SK-N-MC (cell line): Measurements from ENCODE around the gene ZNF319.

Experiments used
- DNase-seq: peaks from one replicate; pipeline ENCODE4 v3.0.0-alpha.2; 2011; ENCODE audit warnings: low read depth, low spot score
- H3K27ac ChIP-seq: fragments of 200-600 bp; sonication (generic); 2 replicates; pipeline ENCODE4 v1.5.1; 2016; ENCODE audit warnings: mixed run types
- H3K36me3 ChIP-seq: fragments of 200-600 bp; sonication (generic); 2 replicates; pipeline ENCODE4 v1.6.1; 2017; ENCODE audit warnings: antibody characterized with exemption, low read length, mixed read lengths; ENCODE audit not compliant: insufficient read depth
- H3K4me3 ChIP-seq: fragments of 200-600 bp; sonication (generic); 2 replicates; pipeline ENCODE4 v1.5.1; 2016
- H3K9ac ChIP-seq: fragments of 200-600 bp; sonication (generic); 2 replicates; pipeline ENCODE4 v1.8.0; 2017; ENCODE audit warnings: mixed run types, mixed read lengths; ENCODE audit not compliant: insufficient read length
- H3K9me3 ChIP-seq: fragments of 200-600 bp; sonication (generic); 2 replicates; pipeline ENCODE4 v1.6.1; 2017; ENCODE audit warnings: low read depth, mild to moderate bottlenecking, antibody characterized with exemption, low read length, moderate library complexity, mixed read lengths
- EZH2 ChIP-seq: fragments of 200-600 bp; sonication (generic); IDR thresholded peaks from one replicate; pipeline ENCODE4 v1.6.1; 2017; ENCODE audit warnings: antibody characterized with exemption
- FOXP2 ChIP-seq: optimal IDR thresholded peaks from 2 replicates; pipeline ENCODE3; 2011; ENCODE audit warnings: mild to moderate bottlenecking, moderate library complexity; ENCODE audit not compliant: insufficient read depth; ENCODE audit errors: extremely low read length, control extremely low read depth
- POLR2AphosphoS5 ChIP-seq: IDR thresholded peaks from 2 replicates; pipeline ENCODE4 v1.6.1; 2012; ENCODE audit warnings: mild to moderate bottlenecking, low read depth, low read length, borderline replicate concordance

ZNF319 gene

DNA sequence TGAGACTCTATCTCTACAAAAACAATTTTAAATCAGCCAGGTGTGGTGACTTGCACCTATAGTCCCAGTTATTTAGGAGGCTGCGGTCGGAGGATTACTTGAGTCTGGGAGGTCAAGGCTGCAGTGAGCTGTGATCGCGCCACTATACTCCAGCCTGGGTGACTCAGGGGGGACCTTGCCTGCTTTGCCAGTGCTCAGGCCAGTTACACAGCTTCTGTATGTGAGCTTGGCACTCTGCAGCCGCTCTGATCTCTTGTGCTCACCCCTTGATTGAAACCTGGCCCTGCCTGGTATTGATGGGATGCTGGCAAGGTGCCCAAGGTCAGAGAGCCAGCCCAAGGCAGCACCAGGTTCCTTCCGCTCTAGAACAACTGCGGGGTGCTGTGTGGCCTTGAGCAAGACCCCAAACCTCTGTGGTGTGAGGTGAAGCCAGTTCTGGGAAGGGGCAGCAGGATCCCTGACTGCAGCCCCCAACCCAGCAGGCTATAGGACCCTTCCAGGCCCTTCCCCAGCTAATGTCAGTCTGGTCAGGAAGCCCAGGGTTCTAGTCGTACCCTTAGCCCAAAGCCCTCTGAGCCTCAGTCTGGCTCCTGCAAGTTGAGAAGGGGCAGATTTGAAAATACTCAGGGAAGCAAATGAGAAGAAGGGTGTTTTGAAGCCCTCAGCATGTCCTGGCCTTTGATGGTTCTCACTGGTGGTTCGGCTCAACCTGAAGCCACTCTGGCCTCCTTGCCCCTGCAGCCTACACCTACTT lies 44.0 kb upstream of the ZNF319 start:
- TF ChIP-seq EZH2 = no peak
- TF ChIP-seq POLR2AphosphoS5 = no peak
- TF ChIP-seq FOXP2 = no peak
- Histone ChIP-seq H3K36me3 (no peaks in the 10 kb centered on the region), H3K4me3 (no peak overlapping the region), H3K27ac (no peak overlapping the region), H3K9ac (no peak overlapping the region), H3K9me3 (no peaks in the 10 kb centered on the region)
- no peak for DNase-seq

GRCh38 chr16:58043571-58044155 lies 43.2 kb upstream of the ZNF319 start:
- no peak for DNase-seq
- Histone ChIP-seq H3K9ac (no peak overlapping the region), H3K9me3 (no peaks in the 10 kb centered on the region), H3K36me3 (no peaks in the 10 kb centered on the region), H3K27ac (no peak overlapping the region), H3K4me3 (no peak overlapping the region)
- TF ChIP-seq EZH2 (no peak), POLR2AphosphoS5 (no peak), FOXP2 (no peak)

- no peak overlapping the region for H3K27ac ChIP-seq
- TF ChIP-seq EZH2 (no peak), POLR2AphosphoS5 (no peak), FOXP2 (no peak)
- no peak overlapping the region for H3K9ac ChIP-seq
- no peak for DNase-seq
- no peak overlapping the region for H3K4me3 ChIP-seq
- H3K36me3 ChIP-seq = no peaks in the 10 kb centered on the region
- H3K9me3 ChIP-seq = no peaks in the 10 kb centered on the region
These were observed 42.5 kb upstream of the ZNF319 start for GRCh38 chr16:58042886-58043515.

- Histone ChIP-seq H3K9me3 (no peaks in the 10 kb centered on the region), H3K4me3 (no peak overlapping the region), H3K36me3 (no peaks in the 10 kb centered on the region), H3K27ac (no peak overlapping the region), H3K9ac (no peak overlapping the region)
- no peak for DNase-seq
- TF ChIP-seq EZH2 (no peak), FOXP2 (no peak), POLR2AphosphoS5 (no peak)
These were observed 41.8 kb upstream of the ZNF319 start for GRCh38 chr16:58042001-58042885.

- Histone ChIP-seq H3K9me3 (no peaks in the 10 kb centered on the region), H3K36me3 (no peaks in the 10 kb centered on the region), H3K27ac (no peak overlapping the region), H3K9ac (no peak overlapping the region), H3K4me3 (no peak overlapping the region)
- no peak for DNase-seq
- TF ChIP-seq EZH2 (no peak), FOXP2 (no peak), POLR2AphosphoS5 (no peak)
These were observed 41.1 kb upstream of the ZNF319 start for GRCh38 chr16:58041628-58041955.

DNA sequence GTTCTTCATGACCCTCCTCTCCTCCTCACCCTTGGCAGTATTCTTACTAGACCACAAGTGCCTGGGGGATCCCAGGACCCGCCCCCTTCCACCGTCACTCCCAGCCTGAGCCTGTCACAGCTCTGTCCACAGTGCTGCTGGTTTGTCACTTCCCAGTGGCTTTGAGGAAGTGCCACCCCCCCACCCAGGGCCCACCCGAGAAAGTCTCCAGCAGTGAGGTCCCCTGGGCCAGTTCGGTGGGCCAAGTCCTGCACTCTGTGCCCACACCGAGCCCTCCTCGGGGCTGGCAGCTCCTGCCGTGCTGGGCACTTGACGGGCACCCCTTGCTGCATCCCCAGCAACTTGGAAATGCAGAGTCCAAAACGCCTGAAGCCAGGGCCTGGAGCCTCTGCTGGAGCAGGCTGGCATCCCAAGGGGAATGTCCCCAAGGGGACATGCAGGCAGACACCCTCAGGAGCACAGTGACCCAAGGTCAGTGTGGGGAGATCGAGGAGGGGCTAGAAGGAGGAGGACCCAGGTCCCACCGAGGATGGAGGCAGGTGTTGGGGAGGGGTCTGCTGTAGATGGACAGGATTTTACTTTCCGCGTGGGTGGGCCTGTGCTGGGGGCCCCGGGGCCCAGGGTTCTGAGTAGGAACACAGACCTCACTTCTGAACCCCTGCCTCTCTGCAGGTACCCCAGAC lies 40.6 kb upstream of the ZNF319 start:
- no peaks in the 10 kb centered on the region for H3K36me3 ChIP-seq
- no peaks in the 10 kb centered on the region for H3K9me3 ChIP-seq
- TF ChIP-seq EZH2 = no peak
- TF ChIP-seq FOXP2 = no peak
- no peak for TF ChIP-seq POLR2AphosphoS5
- H3K27ac ChIP-seq = no peak overlapping the region
- H3K9ac ChIP-seq = no peak overlapping the region
- H3K4me3 ChIP-seq = no peak overlapping the region
- no peak for DNase-seq

- no peak for DNase-seq
- Histone ChIP-seq H3K4me3 (no peak overlapping the region), H3K9me3 (no peaks in the 10 kb centered on the region), H3K9ac (no peak overlapping the region), H3K27ac (no peak overlapping the region), H3K36me3 (no peaks in the 10 kb centered on the region)
- TF ChIP-seq EZH2 = no peak
- no peak for TF ChIP-seq FOXP2
- no peak for TF ChIP-seq POLR2AphosphoS5
These were observed 40.0 kb upstream of the ZNF319 start for GRCh38 chr16:58040496-58040846.
